ES-I3 (cell line): ENCODE data around the gene PCBP2.
A peak's percentile ranks its signal among the peaks of the same experiment; 100 is the strongest.
"Not testable (repeated sequence)": the region's sequence is repeated elsewhere in the genome, so short reads cannot be mapped to it uniquely, and the experiment has no call there.

Experiments
- H3K36me3 ChIP-seq: 2 replicates; pipeline ENCODE4 v1.6.1; 2013; ENCODE audit warnings: mild to moderate bottlenecking, low read length, control low read depth, moderate library complexity; ENCODE audit not compliant: insufficient read depth
- H3K4me1 ChIP-seq: 2 replicates; pipeline ENCODE4 v1.6.1; 2013; ENCODE audit warnings: mild to moderate bottlenecking, control low read depth, low read length; ENCODE audit not compliant: insufficient read depth
- H3K9ac ChIP-seq: 2 replicates; pipeline ENCODE4 v1.6.1; 2013; ENCODE audit warnings: low read depth, mild to moderate bottlenecking, low read length, moderate library complexity
- H3K9me3 ChIP-seq: 2 replicates; pipeline ENCODE4 v1.6.1; 2013; ENCODE audit warnings: mild to moderate bottlenecking, low read length, moderate library complexity; ENCODE audit not compliant: control insufficient read depth, insufficient read depth

PCBP2 gene

DNA sequence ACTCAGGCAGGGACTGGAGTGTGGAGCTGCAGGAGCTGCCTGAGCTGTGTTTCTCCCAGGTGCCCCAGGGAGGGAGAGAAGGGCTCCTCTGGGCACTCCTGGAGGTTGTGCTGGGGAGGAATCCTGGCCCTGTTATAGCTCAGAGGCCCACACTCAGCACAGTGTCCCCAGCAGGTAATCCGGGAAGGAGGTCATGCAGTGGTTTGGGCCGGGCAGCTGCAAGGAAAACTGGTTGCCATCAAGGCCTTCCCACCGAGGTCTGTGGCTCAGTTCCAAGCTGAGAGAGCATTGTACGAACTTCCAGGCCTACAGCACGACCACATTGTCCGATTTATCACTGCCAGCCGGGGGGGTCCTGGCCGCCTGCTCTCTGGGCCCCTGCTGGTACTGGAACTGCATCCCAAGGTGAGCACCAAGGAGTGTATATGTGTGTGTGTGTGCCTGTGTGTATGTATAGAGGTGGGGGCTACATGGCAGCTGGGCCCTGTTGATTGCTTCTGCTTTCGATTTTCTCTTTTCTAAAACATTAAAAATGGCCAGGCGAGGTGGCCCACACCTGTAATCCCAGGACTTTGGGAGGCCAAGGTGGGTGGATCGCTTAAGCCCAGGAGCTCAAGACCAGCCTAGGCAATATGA lies 26.3 kb upstream of the PCBP2 start:
- Histone ChIP-seq H3K4me1 (peaks cover 3% of the 10 kb centered on the region; the same call in 1 of the 2 replicates), H3K9me3 (no peaks in the 10 kb centered on the region), H3K9ac (no peak overlapping the region), H3K36me3 (no peaks in the 10 kb centered on the region)

GRCh38 chr12:53427905-53428594 lies 23.9 kb upstream of the PCBP2 start:
- no peaks in the 10 kb centered on the region for H3K4me1 ChIP-seq
- H3K9me3 ChIP-seq, result no peaks in the 10 kb centered on the region
- no peak overlapping the region for H3K9ac ChIP-seq
- no peaks in the 10 kb centered on the region for H3K36me3 ChIP-seq

DNA sequence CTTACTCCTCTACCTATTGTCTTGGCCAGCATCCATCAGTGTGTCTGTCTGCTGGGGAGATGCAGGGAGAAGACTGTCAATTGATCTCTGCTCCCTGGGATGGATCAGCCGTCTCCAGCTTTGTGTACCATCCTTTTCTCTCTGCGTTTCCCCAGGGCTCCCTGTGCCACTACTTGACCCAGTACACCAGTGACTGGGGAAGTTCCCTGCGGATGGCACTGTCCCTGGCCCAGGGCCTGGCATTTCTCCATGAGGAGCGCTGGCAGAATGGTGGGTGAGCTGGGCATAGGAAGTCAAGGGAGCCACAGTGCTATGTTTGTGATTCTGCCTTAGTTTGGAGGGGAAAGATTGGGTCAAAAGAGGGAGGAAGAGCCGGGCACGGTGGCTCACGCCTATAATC lies 23.2 kb upstream of the PCBP2 start:
- H3K9ac ChIP-seq, result no peak overlapping the region
- H3K9me3 ChIP-seq, result no peaks in the 10 kb centered on the region
- H3K36me3 ChIP-seq, result no peaks in the 10 kb centered on the region
- H3K4me1 ChIP-seq, result no peaks in the 10 kb centered on the region

- no peaks in the 10 kb centered on the region for H3K9me3 ChIP-seq
- H3K9ac ChIP-seq, result no peak overlapping the region
- no peaks in the 10 kb centered on the region for H3K36me3 ChIP-seq
- H3K4me1 ChIP-seq, result no peaks in the 10 kb centered on the region
These were observed 21.8 kb upstream of the PCBP2 start for GRCh38 chr12:53430116-53430515.

DNA sequence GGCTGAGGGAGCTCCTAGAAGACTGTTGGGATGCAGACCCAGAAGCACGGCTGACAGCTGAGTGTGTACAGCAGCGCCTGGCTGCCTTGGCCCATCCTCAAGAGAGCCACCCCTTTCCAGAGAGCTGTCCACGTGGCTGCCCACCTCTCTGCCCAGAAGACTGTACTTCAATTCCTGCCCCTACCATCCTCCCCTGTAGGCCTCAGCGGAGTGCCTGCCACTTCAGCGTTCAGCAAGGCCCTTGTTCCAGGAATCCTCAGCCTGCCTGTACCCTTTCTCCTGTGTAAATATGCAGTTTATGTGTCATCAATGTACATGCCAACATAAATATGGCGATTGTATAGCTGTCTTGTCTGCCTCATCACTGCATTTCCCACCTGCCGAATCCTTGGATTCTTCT lies 20.7 kb upstream of the PCBP2 start:
- Histone ChIP-seq H3K36me3 (no peaks in the 10 kb centered on the region), H3K9ac (no peak overlapping the region), H3K4me1 (no peaks in the 10 kb centered on the region), H3K9me3 (no peaks in the 10 kb centered on the region)

GRCh38 chr12:53435326-53435725 lies 16.6 kb upstream of the PCBP2 start:
- H3K9ac ChIP-seq, H3K36me3 ChIP-seq, H3K4me1 ChIP-seq, H3K9me3 ChIP-seq: not testable (repeated sequence)

- H3K9me3 ChIP-seq, H3K36me3 ChIP-seq, H3K9ac ChIP-seq, H3K4me1 ChIP-seq: not testable (repeated sequence)
These were observed 12.3 kb upstream of the PCBP2 start for GRCh38 chr12:53439582-53439981.

DNA sequence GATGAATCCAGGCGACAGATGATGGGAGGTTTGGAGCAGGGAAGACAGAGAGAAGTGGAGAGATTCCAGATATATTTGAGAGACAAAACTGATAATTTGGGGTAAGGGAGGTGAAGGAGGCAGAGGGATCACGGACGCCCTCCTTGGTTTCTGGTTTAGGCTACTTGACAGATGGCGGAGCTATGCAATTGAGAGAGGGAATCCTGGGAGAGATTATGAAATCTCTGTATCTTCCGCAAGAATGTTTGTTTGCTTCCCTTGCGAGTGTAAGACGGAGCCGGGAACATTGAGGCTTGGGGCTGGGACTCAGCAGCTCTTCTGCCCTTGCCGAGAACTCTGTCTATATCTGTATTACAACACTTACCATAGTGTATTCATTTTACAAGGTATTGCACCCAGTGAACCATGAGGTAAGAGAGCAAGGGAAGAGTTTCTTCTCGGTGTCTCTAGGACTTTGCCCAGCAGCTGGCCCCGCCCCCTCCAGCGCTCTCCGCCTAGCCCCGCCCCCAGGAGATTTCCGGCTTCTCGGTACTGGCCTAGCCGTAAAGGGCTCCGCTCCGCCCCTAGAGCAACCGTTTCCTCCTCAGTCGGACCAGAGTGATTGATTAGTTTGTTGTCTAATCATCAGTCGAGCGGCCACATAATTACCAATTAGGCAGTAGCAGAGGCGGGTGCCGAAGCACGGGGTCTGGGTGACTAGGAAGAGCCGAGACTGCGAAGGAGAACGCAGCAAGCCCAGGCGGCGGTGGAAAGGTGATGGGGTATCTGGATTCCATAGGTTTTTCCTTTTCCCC lies 10.7 kb upstream of the PCBP2 start, which contains the start of gene PRR13:
PRR13 (plus strand) TSS at position 695 of the 794 bp plus-strand sequence. CDS start 981 bp downstream, outside the sequence.
- Histone ChIP-seq H3K9ac (peak within 1 kb of the TSS; percentile 94), H3K9me3 (no peaks in the 10 kb centered on the region), H3K36me3 (peaks cover 10% of the 10 kb centered on the region), H3K4me1 (no peaks in the 10 kb centered on the region)

DNA sequence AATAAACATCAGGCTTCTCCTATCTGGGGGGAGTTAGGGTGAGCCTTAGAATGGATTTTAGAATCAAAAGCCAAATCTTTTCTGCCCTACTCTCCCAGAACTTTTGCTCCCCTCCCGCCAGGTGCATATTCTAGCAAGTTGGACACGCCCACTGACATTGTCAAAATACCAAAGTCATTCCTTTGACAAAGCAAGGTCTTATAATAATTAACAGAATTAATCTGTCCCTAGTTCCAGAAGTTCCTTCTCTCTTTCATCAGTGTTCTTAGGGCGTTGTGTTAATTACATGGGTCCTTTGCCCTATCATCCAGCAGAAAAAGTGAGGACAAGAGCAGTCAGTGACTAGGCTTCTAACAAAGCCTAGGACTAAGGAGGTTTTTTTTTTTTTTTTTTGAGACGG lies 7.9 kb upstream of the PCBP2 start:
- Histone ChIP-seq H3K9ac (no peak overlapping the region), H3K9me3 (no peaks in the 10 kb centered on the region), H3K36me3 (peaks cover 10% of the 10 kb centered on the region), H3K4me1 (no peaks in the 10 kb centered on the region)

- H3K9me3 ChIP-seq, H3K9ac ChIP-seq, H3K4me1 ChIP-seq: not testable (repeated sequence)
- peaks cover 10% of the 10 kb centered on the region for H3K36me3 ChIP-seq
These were observed 7.1 kb upstream of the PCBP2 start for GRCh38 chr12:53444593-53445325.

DNA sequence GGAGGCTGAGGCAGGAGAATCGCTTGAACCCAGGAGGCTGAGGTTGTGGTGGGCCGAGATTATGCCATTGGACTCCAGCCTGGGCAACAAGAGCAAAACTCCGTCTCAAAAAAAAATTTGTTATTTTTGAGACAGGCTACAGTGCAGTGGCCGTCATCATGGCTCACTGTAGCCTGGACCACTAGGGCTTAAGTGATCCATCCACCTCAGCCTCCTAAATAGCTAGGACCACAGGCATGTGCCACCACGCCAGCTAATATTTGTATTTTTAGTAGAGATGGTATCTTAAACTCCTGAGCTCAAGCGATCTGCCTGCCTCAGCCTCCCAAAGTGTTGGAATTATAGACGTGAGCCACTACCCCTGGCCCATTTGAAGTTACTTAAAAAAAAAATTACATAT lies 966 bp upstream of the PCBP2 start:
- H3K4me1 ChIP-seq, result peaks cover 7% of the 10 kb centered on the region; the same call in 1 of the 2 replicates
- H3K9ac ChIP-seq, result no peak overlapping the region
- H3K36me3 ChIP-seq, result peaks cover 23% of the 10 kb centered on the region
- H3K9me3 ChIP-seq, result no peaks in the 10 kb centered on the region

GRCh38 chr12:53452159-53453077 lies 516 bp downstream of the PCBP2 start:
- Histone ChIP-seq H3K9ac (peak overlapping the region; percentile 97), H3K36me3 (peaks cover 36% of the 10 kb centered on the region), H3K4me1 (peaks cover 7% of the 10 kb centered on the region; the same call in 1 of the 2 replicates), H3K9me3 (no peaks in the 10 kb centered on the region)

GRCh38 chr12:53453953-53454640 lies 2.2 kb downstream of the PCBP2 start:
- Histone ChIP-seq H3K9ac (0 out of 2 replicates have a peak overlapping the region, but pooled peaks have one; percentile 97), H3K36me3 (peaks cover 51% of the 10 kb centered on the region)

More at GRCh38 chr12:53453953-53454640, 2.2 kb downstream of the PCBP2 start:
- H3K4me1 ChIP-seq, result peaks cover 7% of the 10 kb centered on the region; the same call in 1 of the 2 replicates
- no peaks in the 10 kb centered on the region for H3K9me3 ChIP-seq
